Endodermal cell (in vitro differentiated cells): ENCODE data around the gene PER1. TPM values are rescaled to one million over a fixed set of nuclear protein-coding genes. Genes with fewer than 3 reads are reported as not detected.

ENCODE experiments used
- DNase-seq: peaks from one replicate; pipeline ENCODE4 v3.0.0-alpha.2; 2017
- H3K27ac ChIP-seq: 2 replicates; pipeline ENCODE4 v1.5.1; 2013; ENCODE audit warnings: mild to moderate bottlenecking, low read depth, low read length, moderate library complexity
- H3K27me3 ChIP-seq: 2 replicates; pipeline ENCODE4 v1.6.1; 2013; ENCODE audit warnings: mild to moderate bottlenecking, low read length, moderate library complexity; ENCODE audit not compliant: insufficient read depth, control insufficient read depth, poor library complexity, severe bottlenecking
- H3K36me3 ChIP-seq: 2 replicates; pipeline ENCODE4 v1.7.0; 2013; ENCODE audit warnings: mild to moderate bottlenecking, low read length, moderate library complexity; ENCODE audit not compliant: control insufficient read depth, insufficient read depth
- H3K4me1 ChIP-seq: one replicate; pipeline ENCODE4 v1.7.0; 2013; ENCODE audit warnings: low read length; ENCODE audit not compliant: control insufficient read depth, insufficient read depth
- H3K4me3 ChIP-seq: 2 replicates; pipeline ENCODE4 v1.5.1; 2013; ENCODE audit warnings: mild to moderate bottlenecking, low read length, moderate library complexity
- H3K9ac ChIP-seq: 2 replicates; pipeline ENCODE4 v1.6.1; 2013; ENCODE audit warnings: mild to moderate bottlenecking, low read length, moderate library complexity; ENCODE audit not compliant: poor library complexity, severe bottlenecking; ENCODE audit errors: extremely low read depth
- H3K9me3 ChIP-seq: 2 replicates; pipeline ENCODE4 v1.6.1; 2013; ENCODE audit warnings: mild to moderate bottlenecking, low read length, moderate library complexity; ENCODE audit not compliant: control insufficient read depth
- H3K27ac Mint-ChIP-seq: 2 replicates; pipeline ENCODE4 v1.8.0; 2020; ENCODE audit warnings: mixed read lengths
- H3K27me3 Mint-ChIP-seq: 2 replicates; pipeline ENCODE4 v1.8.0; 2021; ENCODE audit warnings: mild to moderate bottlenecking, mixed read lengths; ENCODE audit not compliant: insufficient read depth
- H3K36me3 Mint-ChIP-seq: 2 replicates; pipeline ENCODE4 v1.8.0; 2020; ENCODE audit warnings: low read depth, mixed read lengths
- H3K4me1 Mint-ChIP-seq: 2 replicates; pipeline ENCODE4 v1.8.0; 2020; ENCODE audit warnings: mixed read lengths
- H3K4me3 Mint-ChIP-seq: 2 replicates; pipeline ENCODE4 v1.8.0; 2020; ENCODE audit warnings: mild to moderate bottlenecking, moderate library complexity, mixed read lengths
- H3K9me3 Mint-ChIP-seq: 2 replicates; pipeline ENCODE4 v1.8.0; 2020; ENCODE audit warnings: mild to moderate bottlenecking, mixed read lengths
- WGBS, 2 experiments: methylation state at CpG; one replicate each; pipeline versions ENCODE4 v1.1.5 to v1.1.7; 2013; ENCODE audit warnings: missing lambda C conversion rate in 2 of 2, mixed read lengths in 1 of 2; ENCODE audit not compliant: insufficient coverage in 1 of 2, insufficient read length in 1 of 2; 5-methylcytosine and 5-hydroxymethylcytosine counted together
- total RNA-seq, 2 donors: library from RNA; stranded (reverse); fragmentation: NEBNext Ultra II Directional in 1 of 2; extraction: Animal tissue kit (Norgen Biotek cat#: 25700) in 1 of 2; gene quantifications; 2 replicates in 1 of 2; 3 replicates in 1 of 2; pipeline ENCODE4 v1.2.1, GENCODE V29; 2021
- TF ChIP-seq, protein P1 (sequence below): fragments of 200-600 bp; sonication (generic); conservative IDR thresholded peaks from 2 replicates; pipeline ENCODE4 v1.5.0; 2021; ENCODE audit warnings: antibody characterized with exemption, mild to moderate bottlenecking

The PER1 gene
- total RNA-seq, 2 donors from 2014 or later, result 38.3 to 53.7 TPM

DNA sequence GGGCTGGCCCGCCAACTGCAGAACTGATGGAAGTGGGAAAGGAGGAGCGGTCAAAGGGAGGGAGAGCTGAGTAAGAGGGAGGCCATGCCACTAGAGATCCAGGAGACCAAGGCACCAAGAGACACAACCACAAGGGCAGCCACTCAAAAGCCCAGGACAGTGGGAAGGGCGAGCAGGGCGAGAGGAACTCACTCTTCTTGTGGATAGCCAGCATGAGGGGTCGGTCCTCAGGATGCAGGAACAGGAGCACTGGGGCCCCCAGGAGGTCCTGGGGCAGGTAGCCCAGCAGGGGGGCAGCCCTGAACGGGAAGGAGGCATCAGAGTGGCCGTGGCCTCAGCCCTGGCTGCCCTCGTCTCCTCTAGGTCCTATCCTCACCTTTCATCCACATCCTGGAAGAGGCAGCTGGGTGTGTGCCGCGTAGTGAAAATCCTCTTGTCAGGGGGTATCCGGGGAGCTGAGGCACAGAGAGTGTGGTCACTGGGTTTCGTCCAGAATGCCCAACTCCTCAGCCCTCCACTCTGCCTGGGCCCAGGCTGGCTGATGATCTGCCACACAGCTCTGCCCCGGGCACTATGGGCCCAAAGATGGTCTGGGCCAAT, 4.3 kb downstream of the PER1 start:
- Histone ChIP-seq H3K27ac (no peak overlapping the region), H3K4me1 (no peaks in the 10 kb centered on the region), H3K9me3 (no peaks in the 10 kb centered on the region), H3K9ac (no peak overlapping the region), H3K27me3 (no peaks in the 10 kb centered on the region), H3K4me3 (no peak overlapping the region), H3K36me3 (peaks cover 53% of the 10 kb centered on the region)
- no peak for DNase-seq
- Mint-ChIP-seq H3K27me3 (no peaks in the 10 kb centered on the region), H3K9me3 (no peaks in the 10 kb centered on the region), H3K36me3 (peaks cover 41% of the 10 kb centered on the region), H3K4me3 (no peak overlapping the region), H3K4me1 (peaks cover 4% of the 10 kb centered on the region), H3K27ac (no peak overlapping the region)
- 91 to 92% methylated on average over 12 to 13 of the region's 13 CpGs for WGBS, 2 experiments
- TF ChIP-seq, protein P1, sequence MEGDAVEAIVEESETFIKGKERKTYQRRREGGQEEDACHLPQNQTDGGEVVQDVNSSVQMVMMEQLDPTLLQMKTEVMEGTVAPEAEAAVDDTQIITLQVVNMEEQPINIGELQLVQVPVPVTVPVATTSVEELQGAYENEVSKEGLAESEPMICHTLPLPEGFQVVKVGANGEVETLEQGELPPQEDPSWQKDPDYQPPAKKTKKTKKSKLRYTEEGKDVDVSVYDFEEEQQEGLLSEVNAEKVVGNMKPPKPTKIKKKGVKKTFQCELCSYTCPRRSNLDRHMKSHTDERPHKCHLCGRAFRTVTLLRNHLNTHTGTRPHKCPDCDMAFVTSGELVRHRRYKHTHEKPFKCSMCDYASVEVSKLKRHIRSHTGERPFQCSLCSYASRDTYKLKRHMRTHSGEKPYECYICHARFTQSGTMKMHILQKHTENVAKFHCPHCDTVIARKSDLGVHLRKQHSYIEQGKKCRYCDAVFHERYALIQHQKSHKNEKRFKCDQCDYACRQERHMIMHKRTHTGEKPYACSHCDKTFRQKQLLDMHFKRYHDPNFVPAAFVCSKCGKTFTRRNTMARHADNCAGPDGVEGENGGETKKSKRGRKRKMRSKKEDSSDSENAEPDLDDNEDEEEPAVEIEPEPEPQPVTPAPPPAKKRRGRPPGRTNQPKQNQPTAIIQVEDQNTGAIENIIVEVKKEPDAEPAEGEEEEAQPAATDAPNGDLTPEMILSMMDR, result no peak

DNA sequence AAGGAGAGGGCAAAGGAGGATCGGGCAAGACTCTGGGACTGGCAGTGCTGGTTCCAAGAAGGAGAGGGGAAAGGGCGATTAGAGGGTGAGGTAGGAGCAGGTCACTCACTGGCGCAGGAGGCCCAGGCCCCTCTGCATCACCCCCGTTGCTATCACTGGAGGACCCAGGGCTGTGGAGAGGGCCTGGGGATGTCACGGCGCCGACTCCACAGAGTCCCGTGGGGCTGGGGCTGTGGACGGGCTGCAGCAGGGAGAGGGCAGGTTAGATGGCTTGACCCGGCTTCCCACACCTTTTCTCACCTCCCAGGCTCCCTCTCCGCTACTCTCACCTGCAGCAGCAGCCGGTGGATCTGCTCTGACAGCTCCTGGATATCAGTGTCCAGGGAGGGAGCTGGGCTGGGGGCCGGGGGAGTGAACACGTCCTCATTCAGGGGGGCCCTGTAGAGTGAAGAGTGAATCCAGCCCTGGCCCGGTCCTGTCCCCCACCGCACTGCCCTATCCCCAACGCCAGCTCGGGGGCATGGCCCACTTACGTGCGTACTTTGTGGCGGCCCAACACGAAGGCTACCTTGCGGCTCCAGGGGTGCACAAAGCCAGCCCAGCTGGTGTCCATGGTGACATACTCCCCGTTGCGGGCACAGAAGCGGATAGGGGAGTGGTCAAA, 4.9 kb downstream of the PER1 start:
- Histone ChIP-seq H3K9ac (no peak overlapping the region), H3K4me3 (no peak overlapping the region), H3K27me3 (no peaks in the 10 kb centered on the region), H3K36me3 (peaks cover 60% of the 10 kb centered on the region), H3K27ac (no peak overlapping the region), H3K4me1 (no peaks in the 10 kb centered on the region), H3K9me3 (no peaks in the 10 kb centered on the region)
- Mint-ChIP-seq H3K27me3 (no peaks in the 10 kb centered on the region), H3K27ac (peak overlapping the region; percentile 21), H3K4me1 (peaks cover 4% of the 10 kb centered on the region), H3K4me3 (no peak overlapping the region), H3K36me3 (peaks cover 48% of the 10 kb centered on the region), H3K9me3 (no peaks in the 10 kb centered on the region)
- 93% methylated on average over 12 to 25 of the region's 26 CpGs for WGBS, 2 experiments
- TF ChIP-seq, protein P1, result no peak
- no peak for DNase-seq

- no peak overlapping the region for H3K9ac ChIP-seq
- H3K27ac Mint-ChIP-seq, result peak overlapping the region; percentile 21
- 92 to 97% methylated on average over 5 to 14 of the region's 14 CpGs for WGBS, 2 experiments
- TF ChIP-seq, protein P1, result no peak
- no peak overlapping the region for H3K4me3 Mint-ChIP-seq
- H3K4me1 Mint-ChIP-seq, result peaks cover 2% of the 10 kb centered on the region
- H3K27me3 Mint-ChIP-seq, result no peaks in the 10 kb centered on the region
- no peak for DNase-seq
- no peaks in the 10 kb centered on the region for H3K9me3 ChIP-seq
- H3K4me1 ChIP-seq, result no peaks in the 10 kb centered on the region
- H3K4me3 ChIP-seq, result no peak overlapping the region
- H3K27me3 ChIP-seq, result no peaks in the 10 kb centered on the region
- H3K36me3 ChIP-seq, result peaks cover 66% of the 10 kb centered on the region
- peaks cover 54% of the 10 kb centered on the region for H3K36me3 Mint-ChIP-seq
- no peaks in the 10 kb centered on the region for H3K9me3 Mint-ChIP-seq
- no peak overlapping the region for H3K27ac ChIP-seq
Observed at GRCh38 chr17:8146381-8147140, 5.6 kb downstream of the PER1 start.
